Thymus (tissue), 11 donors: ENCODE measurements around the gene RAD51B. TPM values are rescaled to one million over a fixed set of nuclear protein-coding genes. Genes with fewer than 3 reads are reported as not detected.

Source experiments
- DNase-seq, 9 donors: peaks; one replicate each; pipeline ENCODE4 v3.0.0-alpha.2; 2013; ENCODE audit warnings: low spot score in 9 of 9, low read depth in 6 of 9, missing footprints in 1 of 9
- H3K27ac ChIP-seq, 2 donors: one replicate each; pipeline ENCODE4 v1.5.1; 2013; ENCODE audit warnings: control low read depth in 1 of 2, low read depth in 1 of 2, low read length in 1 of 2, mild to moderate bottlenecking in 1 of 2, moderate library complexity in 1 of 2
- H3K27me3 ChIP-seq, 2 donors: one replicate each; pipeline ENCODE4 v1.5.1; 2013; ENCODE audit warnings: low read length in 1 of 2; ENCODE audit not compliant: control insufficient read depth in 2 of 2, insufficient read depth in 1 of 2
- H3K36me3 ChIP-seq, 2 donors: one replicate each; pipeline ENCODE4 v1.5.1; 2013; ENCODE audit warnings: low read length in 1 of 2, mild to moderate bottlenecking in 1 of 2, moderate library complexity in 1 of 2; ENCODE audit not compliant: control insufficient read depth in 2 of 2, insufficient read depth in 2 of 2
- H3K4me1 ChIP-seq, 2 donors: one replicate each; pipeline ENCODE4 v1.5.1; 2013; ENCODE audit warnings: low read length in 2 of 2; ENCODE audit not compliant: control insufficient read depth in 2 of 2, insufficient read depth in 2 of 2
- H3K4me3 ChIP-seq, 2 donors: one replicate each; pipeline ENCODE4 v1.5.1; 2013; ENCODE audit warnings: low read length in 2 of 2, control low read depth in 1 of 2, mild to moderate bottlenecking in 1 of 2
- H3K9me3 ChIP-seq, 2 donors: one replicate each; pipeline ENCODE4 v1.5.1; 2013; ENCODE audit warnings: low read length in 1 of 2, mild to moderate bottlenecking in 1 of 2; ENCODE audit not compliant: control insufficient read depth in 2 of 2, insufficient read depth in 1 of 2
- WGBS: extraction: QIAGEN DNeasy Blood & Tissue Kit; methylation state at CpG from one replicate; pipeline ENCODE4 v1.1.7; 2013; 5-methylcytosine and 5-hydroxymethylcytosine counted together
- polyA plus RNA-seq: library from polyadenylated mRNA; stranded (reverse); fragments of 200-250 nt; gene quantifications from one replicate; pipeline ENCODE4 v1.2.3, GENCODE V29; 2013
- total RNA-seq: library from RNA; stranded (reverse); fragments of 120-200 nt; gene quantifications from one replicate; pipeline ENCODE4 v1.2.4, GENCODE V29; 2013
- donor health status: healthy.

The RAD51B gene
- total and polyA plus RNA-seq, 2 donors, result 7.8 to 17.8 TPM

- Histone ChIP-seq H3K4me3 (no peak overlapping the region), H3K4me1 (peaks cover 0 to 10% of the 10 kb centered on the region in 2 donors), H3K27me3 (no peaks in the 10 kb centered on the region), H3K27ac (no peak overlapping the region), H3K9me3 (no peaks in the 10 kb centered on the region), H3K36me3 (no peaks in the 10 kb centered on the region)
- no peak for DNase-seq
- WGBS, result 91% methylated on average over 9 of the region's 9 CpGs
Observed at GRCh38 chr14:68312884-68313610, 493.5 kb downstream of the RAD51B start.

GRCh38 chr14:68314642-68315041 is 495.1 kb downstream of the RAD51B start:
- Histone ChIP-seq H3K4me3 (no peak overlapping the region), H3K27me3 (no peaks in the 10 kb centered on the region), H3K27ac (no peak overlapping the region), H3K36me3 (no peaks in the 10 kb centered on the region), H3K4me1 (peaks cover 0 to 9% of the 10 kb centered on the region in 2 donors), H3K9me3 (no peaks in the 10 kb centered on the region)
- WGBS, result 97% methylated on average over 4 of the region's 4 CpGs
- no peak for DNase-seq

- H3K27ac ChIP-seq, result no peak overlapping the region
- no peak overlapping the region for H3K4me3 ChIP-seq
- H3K36me3 ChIP-seq, result no peaks in the 10 kb centered on the region
- H3K27me3 ChIP-seq, result no peaks in the 10 kb centered on the region
- H3K4me1 ChIP-seq, result peaks cover 0 to 8% of the 10 kb centered on the region in 2 donors
- WGBS, result 98% methylated on average over 3 of the region's 3 CpGs
- H3K9me3 ChIP-seq, result no peaks in the 10 kb centered on the region
- no peak for DNase-seq
Observed at GRCh38 chr14:68315081-68315480, 495.5 kb downstream of the RAD51B start.

GRCh38 chr14:68316078-68316868 is 496.7 kb downstream of the RAD51B start:
- Histone ChIP-seq H3K9me3 (no peaks in the 10 kb centered on the region), H3K4me3 (no peak overlapping the region), H3K4me1 (peaks cover 0 to 8% of the 10 kb centered on the region in 2 donors), H3K27me3 (no peaks in the 10 kb centered on the region), H3K36me3 (no peaks in the 10 kb centered on the region), H3K27ac (no peak overlapping the region)
- no peak for DNase-seq
- 97% methylated on average over 7 of the region's 7 CpGs for WGBS

- Histone ChIP-seq H3K9me3 (no peaks in the 10 kb centered on the region), H3K27ac (no peak overlapping the region), H3K4me1 (peaks cover 0 to 8% of the 10 kb centered on the region in 2 donors), H3K36me3 (no peaks in the 10 kb centered on the region), H3K4me3 (no peak overlapping the region), H3K27me3 (no peaks in the 10 kb centered on the region)
- WGBS, result 93% methylated on average over 3 of the region's 3 CpGs
- DNase-seq, result no peak
Observed at GRCh38 chr14:68317239-68317638, 497.7 kb downstream of the RAD51B start.

- Histone ChIP-seq H3K27ac (no peak overlapping the region), H3K4me1 (peaks cover 0 to 6% of the 10 kb centered on the region in 2 donors), H3K36me3 (no peaks in the 10 kb centered on the region), H3K4me3 (no peak overlapping the region), H3K27me3 (no peaks in the 10 kb centered on the region), H3K9me3 (no peaks in the 10 kb centered on the region)
- no peak for DNase-seq
- WGBS, result 94% methylated on average over 2 of the region's 2 CpGs
Observed at GRCh38 chr14:68318828-68319227, 499.2 kb downstream of the RAD51B start.

- H3K27ac ChIP-seq, result no peak overlapping the region
- DNase-seq, result no peak
- H3K27me3 ChIP-seq, result no peaks in the 10 kb centered on the region
- H3K36me3 ChIP-seq, result no peaks in the 10 kb centered on the region
- 100% methylated on average over 1 of the region's 1 CpG for WGBS
- peaks cover 0 to 4% of the 10 kb centered on the region in 2 donors for H3K9me3 ChIP-seq
- no peaks in the 10 kb centered on the region for H3K4me1 ChIP-seq
- H3K4me3 ChIP-seq, result no peak overlapping the region
Observed at GRCh38 chr14:68320495-68320894, 500.9 kb downstream of the RAD51B start.

GRCh38 chr14:68322940-68323620 is 503.5 kb downstream of the RAD51B start:
- Histone ChIP-seq H3K4me3 (no peak overlapping the region), H3K9me3 (peaks cover 0 to 4% of the 10 kb centered on the region in 2 donors), H3K36me3 (no peaks in the 10 kb centered on the region), H3K27ac (no peak overlapping the region), H3K4me1 (no peaks in the 10 kb centered on the region), H3K27me3 (no peaks in the 10 kb centered on the region)
- 95% methylated on average over 4 of the region's 4 CpGs for WGBS
- DNase-seq, result no peak
